ENCODE measurements around the gene RPL22.

Gene RPL22

GRCh38 chr1:6245086-6245868, 45.9 kb upstream of the RPL22 start:
- peaks cover 0 to 10% of the 10 kb centered on the region in 2 experiments for H3K4me1 ChIP-seq (ENCODE audit: control insufficient read depth in 1 of 2, insufficient read depth in 1 of 2, low read depth in 1 of 2, low read length in 1 of 2)
- no peaks in the 10 kb centered on the region for H3K36me3 ChIP-seq
- H3K4me3 ChIP-seq (ENCODE audit: low read depth in 1 of 2, low read length in 1 of 2) = no peak overlapping the region
- no peaks in the 10 kb centered on the region for H3K9me3 ChIP-seq
- TF ChIP-seq CTCF (IDR thresholded peaks at IDR 0.05) = no peak
- no peak overlapping the region for H3K27ac ChIP-seq
- H3K27me3 ChIP-seq = peaks cover 100% of the 10 kb centered on the region

- TF ChIP-seq CTCF (IDR thresholded peaks at IDR 0.05) = no peak
- Histone ChIP-seq H3K36me3 (no peaks in the 10 kb centered on the region), H3K4me1 (ENCODE audit: control insufficient read depth in 1 of 2, insufficient read depth in 1 of 2, low read depth in 1 of 2, low read length in 1 of 2) (peaks cover 0 to 10% of the 10 kb centered on the region in 2 experiments), H3K4me3 (ENCODE audit: low read depth in 1 of 2, low read length in 1 of 2) (no peak overlapping the region), H3K27ac (no peak overlapping the region), H3K27me3 (peaks cover 100% of the 10 kb centered on the region), H3K9me3 (no peaks in the 10 kb centered on the region)
Observed at GRCh38 chr1:6244401-6245049, 45.1 kb upstream of the RPL22 start.

GRCh38 chr1:6243993-6244392, 44.6 kb upstream of the RPL22 start, which contains the start of gene HES3:
Gene HES3, plus strand, starts transcription at chr1:6244179. Its CDS starts 187 bp downstream, at chr1:6244366.
- H3K4me1 ChIP-seq (ENCODE audit: control insufficient read depth in 1 of 2, insufficient read depth in 1 of 2, low read depth in 1 of 2, low read length in 1 of 2) = peaks cover 0 to 10% of the 10 kb centered on the region in 2 experiments
- H3K9me3 ChIP-seq = no peaks in the 10 kb centered on the region
- H3K27me3 ChIP-seq = peaks cover 100% of the 10 kb centered on the region
- H3K36me3 ChIP-seq = no peaks in the 10 kb centered on the region
- no peak within 1 kb of the TSS for H3K27ac ChIP-seq
- TF ChIP-seq CTCF (IDR thresholded peaks at IDR 0.05) = no peak
- H3K4me3 ChIP-seq (ENCODE audit: low read depth in 1 of 2, low read length in 1 of 2) = no peak within 1 kb of the TSS

GRCh38 chr1:6243053-6243834, 43.8 kb upstream of the RPL22 start:
- H3K27me3 ChIP-seq = peaks cover 100% of the 10 kb centered on the region
- H3K27ac ChIP-seq = no peak overlapping the region
- no peak for TF ChIP-seq CTCF (IDR thresholded peaks at IDR 0.05)
- H3K36me3 ChIP-seq = no peaks in the 10 kb centered on the region
- peaks cover 0 to 10% of the 10 kb centered on the region in 2 experiments for H3K4me1 ChIP-seq (ENCODE audit: control insufficient read depth in 1 of 2, insufficient read depth in 1 of 2, low read depth in 1 of 2, low read length in 1 of 2)
- no peaks in the 10 kb centered on the region for H3K9me3 ChIP-seq
- H3K4me3 ChIP-seq (ENCODE audit: low read depth in 1 of 2, low read length in 1 of 2) = no peak overlapping the region

GRCh38 chr1:6241887-6242740, 42.7 kb upstream of the RPL22 start:
- Histone ChIP-seq H3K4me3 (ENCODE audit: low read depth in 1 of 2, low read length in 1 of 2) (no peak overlapping the region), H3K27me3 (peaks cover 100% of the 10 kb centered on the region), H3K36me3 (no peaks in the 10 kb centered on the region), H3K27ac (no peak overlapping the region), H3K4me1 (ENCODE audit: control insufficient read depth in 1 of 2, insufficient read depth in 1 of 2, low read depth in 1 of 2, low read length in 1 of 2) (peaks cover 0 to 10% of the 10 kb centered on the region in 2 experiments), H3K9me3 (no peaks in the 10 kb centered on the region)
- no peak for TF ChIP-seq CTCF (IDR thresholded peaks at IDR 0.05)
